SK-N-SH (cell line): ENCODE measurements around the gene RDH16.
"Not testable (repeated sequence)": the region's sequence is repeated elsewhere in the genome, so short reads cannot be mapped to it uniquely, and the experiment has no call there.

ENCODE experiments used
- CHD2 ChIP-seq: fragments of 150-350 bp; IDR thresholded peaks from 2 replicates; pipeline ENCODE4 v1.6.1; 2018; ENCODE audit warnings: low read length; ENCODE audit not compliant: partially characterized antibody
- EP300 ChIP-seq, 2 experiments: IDR thresholded peaks; 2 replicates each; pipeline versions ENCODE4 v1.4.0 to v1.6.1; 2012; ENCODE audit warnings: borderline replicate concordance in 1 of 2, low read depth in 1 of 2, low read length in 1 of 2
- GABPA ChIP-seq: IDR thresholded peaks from 2 replicates; pipeline ENCODE4 v1.4.0; 2012; ENCODE audit warnings: low read depth, mild to moderate bottlenecking
- MEF2A ChIP-seq: IDR thresholded peaks from 2 replicates; pipeline ENCODE4 v1.4.0; 2012; ENCODE audit warnings: low read depth, borderline replicate concordance
- NRF1 ChIP-seq: IDR thresholded peaks from 2 replicates; pipeline ENCODE4 v1.6.1; 2012; ENCODE audit warnings: low read depth, mild to moderate bottlenecking, low read length
- POLR2AphosphoS5 ChIP-seq: IDR thresholded peaks from 2 replicates; pipeline ENCODE4 v1.6.1; 2012; ENCODE audit warnings: low read depth, low read length
- RAD21 ChIP-seq: IDR thresholded peaks from 2 replicates; pipeline ENCODE4 v1.6.1; 2012; ENCODE audit warnings: mild to moderate bottlenecking, low read length
- SIN3A ChIP-seq: IDR thresholded peaks from 2 replicates; pipeline ENCODE4 v1.6.1; 2012; ENCODE audit warnings: low read depth, mild to moderate bottlenecking, low read length, moderate library complexity, borderline replicate concordance
- SMC3 ChIP-seq: IDR thresholded peaks from 2 replicates; pipeline ENCODE4 v1.6.1; 2012; ENCODE audit warnings: low read depth, low read length, improper control_type of control experiment
- TCF12 ChIP-seq: IDR thresholded peaks from 2 replicates; pipeline ENCODE4 v1.4.0; 2012
- TF ChIP-seq, protein P1 (sequence below): IDR thresholded peaks from 2 replicates; pipeline ENCODE4 v1.6.1; 2012; ENCODE audit warnings: mild to moderate bottlenecking, low read depth, low read length, moderate library complexity
- TF ChIP-seq, protein P2 (sequence below): fragments of 200-600 bp; sonication (generic); IDR thresholded peaks from 2 replicates; pipeline ENCODE4 v1.6.1; 2017; ENCODE audit warnings: antibody characterized with exemption, mild to moderate bottlenecking, moderate library complexity
- TF ChIP-seq, protein P3 (sequence below): fragments of 150-350 bp; IDR thresholded peaks from 2 replicates; pipeline ENCODE4 v1.6.1; 2017; ENCODE audit warnings: antibody characterized with exemption, low read length, low read depth, borderline replicate concordance
- TF ChIP-seq, protein P4 (sequence below): IDR thresholded peaks from 2 replicates; pipeline ENCODE4 v1.4.0; 2012; ENCODE audit warnings: low read depth

DNA sequence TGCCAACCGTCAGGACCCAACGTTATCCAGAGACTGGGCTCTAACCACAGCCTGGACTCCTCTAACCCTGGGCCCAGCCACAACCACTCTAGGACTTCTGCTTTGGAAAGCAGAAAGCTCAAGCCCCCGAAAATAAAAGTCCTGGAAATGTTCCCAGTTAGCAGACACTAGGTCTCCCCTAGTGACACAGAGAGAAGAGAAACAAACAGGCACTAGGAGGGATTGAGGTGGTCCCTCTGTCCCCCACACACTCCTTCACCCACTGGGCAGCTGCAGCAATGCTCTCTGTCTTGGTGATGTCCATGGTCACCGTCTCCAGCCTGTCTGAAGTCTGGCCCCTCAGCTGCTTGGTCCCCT is 16.5 kb downstream of the RDH16 start:
- not testable (repeated sequence) for TF ChIP-seq CHD2; SIN3A; POLR2AphosphoS5; MEF2A; EP300 (IDR thresholded peaks at IDR 0.05; ENCODE audit: borderline replicate concordance in 1 of 2, low read depth in 1 of 2, low read length in 1 of 2); SMC3; GABPA; RAD21; NRF1; TCF12
- TF ChIP-seq, protein P1, sequence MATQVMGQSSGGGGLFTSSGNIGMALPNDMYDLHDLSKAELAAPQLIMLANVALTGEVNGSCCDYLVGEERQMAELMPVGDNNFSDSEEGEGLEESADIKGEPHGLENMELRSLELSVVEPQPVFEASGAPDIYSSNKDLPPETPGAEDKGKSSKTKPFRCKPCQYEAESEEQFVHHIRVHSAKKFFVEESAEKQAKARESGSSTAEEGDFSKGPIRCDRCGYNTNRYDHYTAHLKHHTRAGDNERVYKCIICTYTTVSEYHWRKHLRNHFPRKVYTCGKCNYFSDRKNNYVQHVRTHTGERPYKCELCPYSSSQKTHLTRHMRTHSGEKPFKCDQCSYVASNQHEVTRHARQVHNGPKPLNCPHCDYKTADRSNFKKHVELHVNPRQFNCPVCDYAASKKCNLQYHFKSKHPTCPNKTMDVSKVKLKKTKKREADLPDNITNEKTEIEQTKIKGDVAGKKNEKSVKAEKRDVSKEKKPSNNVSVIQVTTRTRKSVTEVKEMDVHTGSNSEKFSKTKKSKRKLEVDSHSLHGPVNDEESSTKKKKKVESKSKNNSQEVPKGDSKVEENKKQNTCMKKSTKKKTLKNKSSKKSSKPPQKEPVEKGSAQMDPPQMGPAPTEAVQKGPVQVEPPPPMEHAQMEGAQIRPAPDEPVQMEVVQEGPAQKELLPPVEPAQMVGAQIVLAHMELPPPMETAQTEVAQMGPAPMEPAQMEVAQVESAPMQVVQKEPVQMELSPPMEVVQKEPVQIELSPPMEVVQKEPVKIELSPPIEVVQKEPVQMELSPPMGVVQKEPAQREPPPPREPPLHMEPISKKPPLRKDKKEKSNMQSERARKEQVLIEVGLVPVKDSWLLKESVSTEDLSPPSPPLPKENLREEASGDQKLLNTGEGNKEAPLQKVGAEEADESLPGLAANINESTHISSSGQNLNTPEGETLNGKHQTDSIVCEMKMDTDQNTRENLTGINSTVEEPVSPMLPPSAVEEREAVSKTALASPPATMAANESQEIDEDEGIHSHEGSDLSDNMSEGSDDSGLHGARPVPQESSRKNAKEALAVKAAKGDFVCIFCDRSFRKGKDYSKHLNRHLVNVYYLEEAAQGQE: not testable (repeated sequence)
- TF ChIP-seq, protein P2, sequence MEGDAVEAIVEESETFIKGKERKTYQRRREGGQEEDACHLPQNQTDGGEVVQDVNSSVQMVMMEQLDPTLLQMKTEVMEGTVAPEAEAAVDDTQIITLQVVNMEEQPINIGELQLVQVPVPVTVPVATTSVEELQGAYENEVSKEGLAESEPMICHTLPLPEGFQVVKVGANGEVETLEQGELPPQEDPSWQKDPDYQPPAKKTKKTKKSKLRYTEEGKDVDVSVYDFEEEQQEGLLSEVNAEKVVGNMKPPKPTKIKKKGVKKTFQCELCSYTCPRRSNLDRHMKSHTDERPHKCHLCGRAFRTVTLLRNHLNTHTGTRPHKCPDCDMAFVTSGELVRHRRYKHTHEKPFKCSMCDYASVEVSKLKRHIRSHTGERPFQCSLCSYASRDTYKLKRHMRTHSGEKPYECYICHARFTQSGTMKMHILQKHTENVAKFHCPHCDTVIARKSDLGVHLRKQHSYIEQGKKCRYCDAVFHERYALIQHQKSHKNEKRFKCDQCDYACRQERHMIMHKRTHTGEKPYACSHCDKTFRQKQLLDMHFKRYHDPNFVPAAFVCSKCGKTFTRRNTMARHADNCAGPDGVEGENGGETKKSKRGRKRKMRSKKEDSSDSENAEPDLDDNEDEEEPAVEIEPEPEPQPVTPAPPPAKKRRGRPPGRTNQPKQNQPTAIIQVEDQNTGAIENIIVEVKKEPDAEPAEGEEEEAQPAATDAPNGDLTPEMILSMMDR: not testable (repeated sequence)
- TF ChIP-seq, protein P3, sequence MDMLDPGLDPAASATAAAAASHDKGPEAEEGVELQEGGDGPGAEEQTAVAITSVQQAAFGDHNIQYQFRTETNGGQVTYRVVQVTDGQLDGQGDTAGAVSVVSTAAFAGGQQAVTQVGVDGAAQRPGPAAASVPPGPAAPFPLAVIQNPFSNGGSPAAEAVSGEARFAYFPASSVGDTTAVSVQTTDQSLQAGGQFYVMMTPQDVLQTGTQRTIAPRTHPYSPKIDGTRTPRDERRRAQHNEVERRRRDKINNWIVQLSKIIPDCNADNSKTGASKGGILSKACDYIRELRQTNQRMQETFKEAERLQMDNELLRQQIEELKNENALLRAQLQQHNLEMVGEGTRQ: not testable (repeated sequence)
- TF ChIP-seq, protein P4, sequence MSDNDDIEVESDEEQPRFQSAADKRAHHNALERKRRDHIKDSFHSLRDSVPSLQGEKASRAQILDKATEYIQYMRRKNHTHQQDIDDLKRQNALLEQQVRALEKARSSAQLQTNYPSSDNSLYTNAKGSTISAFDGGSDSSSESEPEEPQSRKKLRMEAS: not testable (repeated sequence)
